Tibial nerve (tissue), 4 donors: Measurements from ENCODE around the gene SLC15A5.

Source experiments
- CTCF ChIP-seq, 5 experiments: fragments of 200-600 bp in 3 of 5; fragments of 450-650 bp in 2 of 5; sonication (generic) in 3 of 5; IDR thresholded peaks; one replicate each; pipeline ENCODE4 v1.5.1; 2016 to 2019; ENCODE audit warnings: antibody characterized with exemption in 5 of 5, mild to moderate bottlenecking in 3 of 5, moderate library complexity in 2 of 5
- EP300 ChIP-seq, 2 donors: sonication (generic); formaldehyde crosslinking; IDR thresholded peaks; one replicate each; pipeline ENCODE4 v1.6.1; 2017; ENCODE audit warnings: antibody characterized with exemption in 2 of 2, mild to moderate bottlenecking in 1 of 2

- TF ChIP-seq CTCF (IDR thresholded peaks at IDR 0.05) (no peak), EP300 (IDR thresholded peaks at IDR 0.05) (no peak)
These were observed 51.8 kb downstream of the SLC15A5 start for GRCh38 chr12:16225692-16226091.
